GM12801 (cell line): ENCODE results near the gene ARHGAP19.

Source experiments
- CTCF ChIP-seq: IDR thresholded peaks from one replicate; pipeline ENCODE4 v1.5.1; 2011; ENCODE audit warnings: control low read depth; ENCODE audit not compliant: insufficient read length; ENCODE audit errors: extremely low read depth

ARHGAP19 gene

GRCh38 chr10:97327348-97328294, 35.2 kb upstream of the ARHGAP19 start:
- TF ChIP-seq CTCF = no peak

- no peak for TF ChIP-seq CTCF
Observed at GRCh38 chr10:97325754-97326153, 33.3 kb upstream of the ARHGAP19 start.

- no peak for TF ChIP-seq CTCF
Observed at GRCh38 chr10:97323501-97323900, 31.1 kb upstream of the ARHGAP19 start.

DNA sequence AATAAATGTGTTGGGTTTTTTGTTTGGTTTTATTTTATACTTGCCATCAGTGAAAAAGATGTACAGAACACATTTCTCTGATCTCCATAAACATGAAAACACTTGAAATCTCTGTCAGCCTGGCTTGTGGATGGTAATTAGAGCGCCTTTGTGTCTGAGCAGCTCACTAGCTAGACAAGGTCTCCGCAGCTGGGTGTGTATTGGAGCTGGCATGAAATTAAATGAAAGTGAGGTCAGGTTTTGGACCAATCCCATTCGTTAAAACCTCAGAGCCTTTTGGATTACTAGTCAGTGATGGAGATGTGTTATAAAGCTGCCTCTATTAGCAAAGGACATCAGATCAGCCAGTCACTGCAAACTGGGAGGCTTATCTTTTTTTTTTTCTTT, 29.4 kb upstream of the ARHGAP19 start:
- no peak for TF ChIP-seq CTCF

GRCh38 chr10:97321032-97321803, 28.8 kb upstream of the ARHGAP19 start:
- TF ChIP-seq CTCF = no peak

DNA sequence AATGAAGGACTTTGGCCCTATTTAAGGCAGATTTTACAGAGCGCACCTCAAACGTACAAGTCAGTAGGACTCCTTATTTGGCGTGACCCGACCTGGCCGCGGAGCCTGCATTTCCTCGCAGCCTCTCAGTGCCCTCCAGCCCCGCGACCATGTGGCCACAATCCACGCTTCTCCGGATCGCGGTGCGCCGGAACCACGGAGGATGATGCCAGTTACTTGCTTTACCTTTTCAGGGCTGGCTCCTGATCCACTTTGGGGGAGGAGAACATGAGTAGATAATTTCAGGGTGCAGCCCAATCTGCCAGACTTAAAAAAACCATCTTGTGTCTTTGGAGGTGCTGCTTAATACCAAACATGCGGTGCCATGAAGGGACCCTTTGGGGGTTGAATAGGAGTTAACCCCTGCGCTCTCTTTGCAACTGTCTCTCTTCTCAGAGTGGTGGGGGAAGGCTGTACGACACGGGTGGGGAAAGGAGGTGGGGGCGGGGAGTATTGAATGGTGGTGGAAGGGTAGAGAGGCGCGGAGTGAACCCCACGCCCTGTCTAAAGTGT, 28.1 kb upstream of the ARHGAP19 start:
- no peak for TF ChIP-seq CTCF
